ENCODE data around the gene HBA1. TPM values are rescaled to one million over a fixed set of nuclear protein-coding genes. Genes with fewer than 3 reads are reported as not detected.
A peak's percentile ranks its signal among the peaks of the same experiment; 100 is the strongest.

Gene HBA1
- total RNA-seq, 5 donors from 2014 or later (not counting 1 experiment from before 2014, with no cell fraction given): 5.5 to 6.4 (median 6.0) TPM; not detected in 2

- WGBS (ENCODE audit: insufficient coverage): 83% methylated on average over 5 of the region's 11 CpGs
- peaks cover 10 to 61% of the 10 kb centered on the region in 2 experiments for H3K27me3 ChIP-seq (replicated peaks in 1 of 2; ENCODE audit: control insufficient read depth in 2 of 2, extremely low read depth in 1 of 2, insufficient read depth in 2 of 2, low read length in 1 of 2)
- no peak overlapping the region for H3K4me3 ChIP-seq (ENCODE audit: control insufficient read depth in 1 of 2, extremely low read depth in 1 of 2, low read length in 1 of 2)
- Mint-ChIP-seq H3K9me3 (no peaks in the 10 kb centered on the region), H3K4me3 (peak overlapping the region in 1 of 3 donors; percentile 51), H3K27ac (no peak overlapping the region), H3K36me3 (no peaks in the 10 kb centered on the region), H3K27me3 (peaks cover 21 to 48% of the 10 kb centered on the region in 2 donors), H3K4me1 (peaks cover 12 to 35% (median 17%) of the 10 kb centered on the region in 3 donors)
- ATAC-seq (replicated peaks in 1 of 4): no peak
- DNase-seq: no peak
- H3K4me1 ChIP-seq (ENCODE audit: control insufficient read depth in 1 of 2, extremely low read depth in 1 of 2, insufficient read depth in 2 of 2, low read length in 2 of 2): peaks cover 0 to 34% of the 10 kb centered on the region in 2 experiments
- POLR2A ChIA-PET: no interaction called here
- no peaks in the 10 kb centered on the region for H3K9me3 ChIP-seq
- no peak overlapping the region for H3K27ac ChIP-seq (ENCODE audit: low read length)
- no peaks in the 10 kb centered on the region for H3K36me3 ChIP-seq (ENCODE audit: control insufficient read depth in 2 of 2, extremely low read depth in 1 of 2, insufficient read depth in 1 of 2, low read length in 1 of 2)
- CTCF ChIA-PET: no interaction called here
Measured at GRCh38 chr16:177981-178667, 1.6 kb downstream of the HBA1 start.

- 84% methylated on average over 5 of the region's 11 CpGs for WGBS (ENCODE audit: insufficient coverage)
- POLR2A ChIA-PET: no interaction called here
- H3K9me3 Mint-ChIP-seq: no peaks in the 10 kb centered on the region
- ATAC-seq (replicated peaks in 1 of 4) (no peak), DNase-seq (no peak)
- no peaks in the 10 kb centered on the region for H3K36me3 ChIP-seq (ENCODE audit: control insufficient read depth in 2 of 2, extremely low read depth in 1 of 2, insufficient read depth in 1 of 2, low read length in 1 of 2)
- H3K27ac ChIP-seq (ENCODE audit: low read length): no peak overlapping the region
- H3K4me3 ChIP-seq (ENCODE audit: control insufficient read depth in 1 of 2, extremely low read depth in 1 of 2, low read length in 1 of 2): no peak overlapping the region
- H3K27ac Mint-ChIP-seq: no peak overlapping the region
- peaks cover 0 to 30% of the 10 kb centered on the region in 2 experiments for H3K4me1 ChIP-seq (ENCODE audit: control insufficient read depth in 1 of 2, extremely low read depth in 1 of 2, insufficient read depth in 2 of 2, low read length in 2 of 2)
- H3K4me1 Mint-ChIP-seq: peaks cover 12 to 32% (median 14%) of the 10 kb centered on the region in 3 donors
- peaks cover 10 to 56% of the 10 kb centered on the region in 2 experiments for H3K27me3 ChIP-seq (replicated peaks in 1 of 2; ENCODE audit: control insufficient read depth in 2 of 2, extremely low read depth in 1 of 2, insufficient read depth in 2 of 2, low read length in 1 of 2)
- no peaks in the 10 kb centered on the region for H3K9me3 ChIP-seq
- H3K4me3 Mint-ChIP-seq: no peak overlapping the region
- CTCF ChIA-PET: no interaction called here
- no peaks in the 10 kb centered on the region for H3K36me3 Mint-ChIP-seq
- H3K27me3 Mint-ChIP-seq: peaks cover 18 to 43% of the 10 kb centered on the region in 2 donors
Measured at GRCh38 chr16:178668-179015, 2.2 kb downstream of the HBA1 start.

- ChIA-PET POLR2A (no interaction called here), CTCF (no interaction called here)
- no peaks in the 10 kb centered on the region for H3K36me3 Mint-ChIP-seq
- peaks cover 0 to 30% of the 10 kb centered on the region in 2 experiments for H3K4me1 ChIP-seq (ENCODE audit: control insufficient read depth in 1 of 2, extremely low read depth in 1 of 2, insufficient read depth in 2 of 2, low read length in 2 of 2)
- H3K9me3 ChIP-seq: no peaks in the 10 kb centered on the region
- ATAC-seq (replicated peaks in 1 of 4): no peak
- peaks cover 16 to 39% of the 10 kb centered on the region in 2 donors for H3K27me3 Mint-ChIP-seq
- no peak for DNase-seq
- H3K4me3 Mint-ChIP-seq: peak overlapping the region in 2 of 3 donors; percentile 43 to 71
- WGBS (ENCODE audit: insufficient coverage): 83% methylated on average over 7 of the region's 17 CpGs
- H3K9me3 Mint-ChIP-seq: no peaks in the 10 kb centered on the region
- no peak overlapping the region for H3K27ac ChIP-seq (ENCODE audit: low read length)
- H3K27ac Mint-ChIP-seq: no peak overlapping the region
- H3K4me1 Mint-ChIP-seq: peaks cover 11 to 28% (median 13%) of the 10 kb centered on the region in 3 donors
- H3K4me3 ChIP-seq (ENCODE audit: control insufficient read depth in 1 of 2, extremely low read depth in 1 of 2, low read length in 1 of 2): peak overlapping the region in 1 of 2 donors; percentile 29
- H3K27me3 ChIP-seq (replicated peaks in 1 of 2; ENCODE audit: control insufficient read depth in 2 of 2, extremely low read depth in 1 of 2, insufficient read depth in 2 of 2, low read length in 1 of 2): peaks cover 10 to 54% of the 10 kb centered on the region in 2 experiments
- no peaks in the 10 kb centered on the region for H3K36me3 ChIP-seq (ENCODE audit: control insufficient read depth in 2 of 2, extremely low read depth in 1 of 2, insufficient read depth in 1 of 2, low read length in 1 of 2)
Measured at GRCh38 chr16:179211-180092, 3.0 kb downstream of the HBA1 start.

DNA sequence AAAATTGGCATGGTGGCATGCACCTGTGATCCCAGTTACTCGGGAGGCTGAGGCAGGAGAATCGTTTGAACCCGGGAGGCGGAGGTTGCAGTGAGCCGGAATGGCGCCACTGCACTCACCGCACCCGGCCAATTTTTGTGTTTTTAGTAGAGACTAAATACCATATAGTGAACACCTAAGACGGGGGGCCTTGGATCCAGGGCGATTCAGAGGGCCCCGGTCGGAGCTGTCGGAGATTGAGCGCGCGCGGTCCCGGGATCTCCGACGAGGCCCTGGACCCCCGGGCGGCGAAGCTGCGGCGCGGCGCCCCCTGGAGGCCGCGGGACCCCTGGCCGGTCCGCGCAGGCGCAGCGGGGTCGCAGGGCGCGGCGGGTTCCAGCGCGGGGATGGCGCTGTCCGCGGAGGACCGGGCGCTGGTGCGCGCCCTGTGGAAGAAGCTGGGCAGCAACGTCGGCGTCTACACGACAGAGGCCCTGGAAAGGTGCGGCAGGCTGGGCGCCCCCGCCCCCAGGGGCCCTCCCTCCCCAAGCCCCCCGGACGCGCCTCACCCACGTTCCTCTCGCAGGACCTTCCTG, 3.7 kb downstream of the HBA1 start, which contains the start of gene HBQ1:
HBQ1 (plus strand) TSS at position 359 of the 575 bp plus-strand sequence; CDS start at position 387, 28 bp downstream.
- CTCF ChIA-PET: interaction anchor here in 1 of 2 donors (0.7 to 0.8 kb wide), 3 partner anchors 9 to 182 kb away, joined by 3 to 8 read pairs (median 7); no protein-coding TSS in a partner anchor
- Histone ChIP-seq H3K9me3 (no peaks in the 10 kb centered on the region), H3K36me3 (ENCODE audit: control insufficient read depth in 2 of 2, extremely low read depth in 1 of 2, insufficient read depth in 1 of 2, low read length in 1 of 2) (no peaks in the 10 kb centered on the region), H3K4me1 (ENCODE audit: control insufficient read depth in 1 of 2, extremely low read depth in 1 of 2, insufficient read depth in 2 of 2, low read length in 2 of 2) (peaks cover 0 to 28% of the 10 kb centered on the region in 2 experiments), H3K4me3 (ENCODE audit: control insufficient read depth in 1 of 2, extremely low read depth in 1 of 2, low read length in 1 of 2) (peak within 1 kb of the TSS; percentile 42 to 67), H3K27ac (ENCODE audit: low read length) (no peak within 1 kb of the TSS), H3K27me3 (replicated peaks in 1 of 2; ENCODE audit: control insufficient read depth in 2 of 2, extremely low read depth in 1 of 2, insufficient read depth in 2 of 2, low read length in 1 of 2) (peaks cover 10 to 46% of the 10 kb centered on the region in 2 experiments)
- Mint-ChIP-seq H3K4me1 (peaks cover 3 to 22% (median 10%) of the 10 kb centered on the region in 3 donors), H3K27me3 (peaks cover 9 to 31% of the 10 kb centered on the region in 2 donors), H3K27ac (no peak within 1 kb of the TSS), H3K36me3 (no peaks in the 10 kb centered on the region), H3K4me3 (peak within 1 kb of the TSS; percentile 6 to 71 (median 57)), H3K9me3 (no peaks in the 10 kb centered on the region)
- ATAC-seq (replicated peaks in 1 of 4) (peak in 3 of 4 experiments; percentile 9 to 16 (median 13)), DNase-seq (peak in 11 of 35 experiments; percentile 9 to 60 (median 21))
- POLR2A ChIA-PET: no interaction called here
- 11% methylated on average over 50 of the region's 59 CpGs for WGBS (ENCODE audit: insufficient coverage)

GRCh38 chr16:180681-181564, 4.4 kb downstream of the HBA1 start:
- WGBS (ENCODE audit: insufficient coverage): 2% methylated on average over 80 of the region's 89 CpGs
- ATAC-seq (replicated peaks in 1 of 4) (peak; percentile 83 to 92 (median 87)), DNase-seq (peak in 33 of 35 experiments; percentile 61 to 89 (median 82))
- H3K27ac ChIP-seq (ENCODE audit: low read length): no peak overlapping the region
- H3K9me3 ChIP-seq: no peaks in the 10 kb centered on the region
- peak overlapping the region; percentile 6 to 71 (median 57) for H3K4me3 Mint-ChIP-seq
- peaks cover 7 to 41% of the 10 kb centered on the region in 2 experiments for H3K27me3 ChIP-seq (replicated peaks in 1 of 2; ENCODE audit: control insufficient read depth in 2 of 2, extremely low read depth in 1 of 2, insufficient read depth in 2 of 2, low read length in 1 of 2)
- peaks cover 0 to 25% of the 10 kb centered on the region in 2 experiments for H3K4me1 ChIP-seq (ENCODE audit: control insufficient read depth in 1 of 2, extremely low read depth in 1 of 2, insufficient read depth in 2 of 2, low read length in 2 of 2)
- no peaks in the 10 kb centered on the region for H3K9me3 Mint-ChIP-seq
- peaks cover 5 to 26% of the 10 kb centered on the region in 2 donors for H3K27me3 Mint-ChIP-seq
- peak overlapping the region; percentile 42 to 67 for H3K4me3 ChIP-seq (ENCODE audit: control insufficient read depth in 1 of 2, extremely low read depth in 1 of 2, low read length in 1 of 2)
- H3K36me3 Mint-ChIP-seq: no peaks in the 10 kb centered on the region
- no peaks in the 10 kb centered on the region for H3K36me3 ChIP-seq (ENCODE audit: control insufficient read depth in 2 of 2, extremely low read depth in 1 of 2, insufficient read depth in 1 of 2, low read length in 1 of 2)
- ChIA-PET POLR2A (no interaction called here), CTCF (interaction anchor here (0.7 to 1.3 kb wide), 6 partner anchors 8 to 181 kb away, joined by 3 to 8 read pairs (median 4); no protein-coding TSS in a partner anchor)
- peaks cover 0 to 17% (median 6%) of the 10 kb centered on the region in 3 donors for H3K4me1 Mint-ChIP-seq
- no peak overlapping the region for H3K27ac Mint-ChIP-seq

All from T-cell (primary cell).